H9 (cell line): Measurements from ENCODE around the gene DNAJB4. TPM values are rescaled to one million over a fixed set of nuclear protein-coding genes. Genes with fewer than 3 reads are reported as not detected.

Source experiments
- DNase-seq: peaks from one replicate; pipeline ENCODE4 v3.0.0-alpha.2; 2017
- H2AFZ ChIP-seq: one replicate; pipeline ENCODE4 v1.6.1; 2013; ENCODE audit warnings: mild to moderate bottlenecking, low read length, control low read depth, moderate library complexity
- H2AK5ac ChIP-seq: 2 replicates; pipeline ENCODE4 v1.6.1; 2013; ENCODE audit warnings: low read length, control low read depth, mixed read lengths; ENCODE audit not compliant: insufficient read length
- H2BK120ac ChIP-seq: one replicate; pipeline ENCODE4 v1.6.1; 2013; ENCODE audit warnings: low read depth, mild to moderate bottlenecking, low read length, control low read depth, inconsistent platforms; ENCODE audit not compliant: poor library complexity, severe bottlenecking
- H2BK12ac ChIP-seq: 2 replicates; pipeline ENCODE4 v1.6.1; 2013; ENCODE audit warnings: low read length, control low read depth, mixed read lengths, low read depth; ENCODE audit not compliant: insufficient read length
- H2BK15ac ChIP-seq: 2 replicates; pipeline ENCODE4 v1.6.1; 2013; ENCODE audit warnings: low read depth, low read length, control low read depth
- H2BK20ac ChIP-seq: one replicate; pipeline ENCODE4 v1.6.1; 2013; ENCODE audit warnings: low read depth, mild to moderate bottlenecking, low read length, control low read depth, inconsistent platforms; ENCODE audit not compliant: poor library complexity, severe bottlenecking
- H2BK5ac ChIP-seq: 2 replicates; pipeline ENCODE4 v1.6.1; 2013; ENCODE audit warnings: low read length, control low read depth, mixed read lengths; ENCODE audit not compliant: insufficient read length
- H3K14ac ChIP-seq: 2 replicates; pipeline ENCODE4 v1.6.1; 2013; ENCODE audit warnings: low read length, control low read depth; ENCODE audit not compliant: insufficient read depth
- H3K18ac ChIP-seq: 2 replicates; pipeline ENCODE4 v1.6.1; 2013; ENCODE audit warnings: low read depth, mild to moderate bottlenecking, mixed read lengths, low read length, control low read depth; ENCODE audit not compliant: insufficient read length
- H3K23ac ChIP-seq: 2 replicates; pipeline ENCODE4 v1.6.1; 2013; ENCODE audit warnings: low read length, control low read depth, mixed read lengths, low read depth; ENCODE audit not compliant: insufficient read length
- H3K23me2 ChIP-seq: 2 replicates; pipeline ENCODE4 v1.6.1; 2013; ENCODE audit warnings: low read depth, mild to moderate bottlenecking, mixed read lengths, low read length, control low read depth; ENCODE audit not compliant: insufficient read length, poor library complexity, severe bottlenecking
- H3K27ac ChIP-seq: 2 replicates; pipeline ENCODE4 v1.5.1; 2013; ENCODE audit warnings: low read length, control low read depth, mixed read lengths, low read depth; ENCODE audit not compliant: insufficient read length
- H3K27me3 ChIP-seq: 2 replicates; pipeline ENCODE4 v1.6.1; 2013; ENCODE audit warnings: low read length, control low read depth, inconsistent platforms; ENCODE audit not compliant: insufficient read depth
- H3K4ac ChIP-seq: 2 replicates; pipeline ENCODE4 v1.6.1; 2013; ENCODE audit warnings: low read depth, mild to moderate bottlenecking, control low read depth, inconsistent platforms, low read length, moderate library complexity
- H3K4me1 ChIP-seq: 2 replicates; pipeline ENCODE4 v1.6.1; 2013; ENCODE audit warnings: low read length, control low read depth, inconsistent platforms; ENCODE audit not compliant: insufficient read depth
- H3K4me2 ChIP-seq: 2 replicates; pipeline ENCODE4 v1.6.1; 2013; ENCODE audit warnings: low read length, control low read depth, mixed read lengths; ENCODE audit not compliant: insufficient read length, insufficient read depth
- H3K56ac ChIP-seq: 2 replicates; pipeline ENCODE4 v1.6.1; 2013; ENCODE audit warnings: low read depth, mild to moderate bottlenecking, mixed read lengths, low read length, control low read depth; ENCODE audit not compliant: insufficient read length
- H3K79me1 ChIP-seq: 2 replicates; pipeline ENCODE4 v1.6.1; 2013; ENCODE audit warnings: low read depth, mild to moderate bottlenecking, moderate library complexity, low read length, control low read depth, inconsistent platforms; ENCODE audit not compliant: insufficient read depth, poor library complexity, severe bottlenecking
- H3K79me2 ChIP-seq: 2 replicates; pipeline ENCODE4 v1.6.1; 2013; ENCODE audit warnings: low read length, control low read depth, inconsistent platforms; ENCODE audit not compliant: insufficient read depth
- H3K9ac ChIP-seq: 2 replicates; pipeline ENCODE4 v1.6.1; 2013; ENCODE audit warnings: low read length, control low read depth, mixed read lengths; ENCODE audit not compliant: insufficient read length; ENCODE audit errors: extremely low read depth
- H3K9me3 ChIP-seq: one replicate; pipeline ENCODE4 v1.6.1; 2013; ENCODE audit warnings: low read depth, low read length, inconsistent platforms; ENCODE audit not compliant: control insufficient read depth
- H3T11ph ChIP-seq: one replicate; pipeline ENCODE4 v1.6.1; 2013; ENCODE audit warnings: mild to moderate bottlenecking, low read length, control low read depth, inconsistent platforms
- H4K20me1 ChIP-seq: one replicate; pipeline ENCODE4 v1.6.1; 2013; ENCODE audit not compliant: control insufficient read depth, insufficient read length, insufficient read depth
- H4K5ac ChIP-seq: 2 replicates; pipeline ENCODE4 v1.6.1; 2013; ENCODE audit warnings: low read depth, mild to moderate bottlenecking, mixed read lengths, low read length, control low read depth; ENCODE audit not compliant: insufficient read length
- H4K8ac ChIP-seq: replicated peaks from 2 replicates; pipeline ENCODE4 v1.6.1; 2013; ENCODE audit warnings: low read length, control low read depth, mixed read lengths, low read depth; ENCODE audit not compliant: insufficient read length
- H4K91ac ChIP-seq: 2 replicates; pipeline ENCODE4 v1.6.1; 2013; ENCODE audit warnings: low read depth, mild to moderate bottlenecking, moderate library complexity, mixed read lengths, low read length, control low read depth; ENCODE audit not compliant: insufficient read length
- H3K27ac Mint-ChIP-seq, 3 experiments: 2 replicates in 2 of 3; 3 replicates in 1 of 3; pipeline ENCODE4 v1.8.0; 2020 to 2021; ENCODE audit warnings: mixed read lengths in 3 of 3, mild to moderate bottlenecking in 1 of 3, moderate library complexity in 1 of 3
- H3K27me3 Mint-ChIP-seq: 2 replicates; pipeline ENCODE4 v1.8.0; 2021; ENCODE audit warnings: low read depth, mild to moderate bottlenecking, moderate library complexity, mixed read lengths
- H3K36me3 Mint-ChIP-seq, 3 experiments: 2 replicates in 2 of 3; 3 replicates in 1 of 3; pipeline ENCODE4 v1.8.0; 2020 to 2021; ENCODE audit warnings: low read depth in 3 of 3, mixed read lengths in 3 of 3; ENCODE audit not compliant: insufficient read depth in 1 of 3
- H3K4me1 Mint-ChIP-seq, 2 experiments: 2 replicates each; pipeline ENCODE4 v1.8.0; 2020; ENCODE audit warnings: mixed read lengths in 2 of 2
- H3K4me3 Mint-ChIP-seq, 2 experiments: 2 replicates in 1 of 2; 3 replicates in 1 of 2; pipeline ENCODE4 v1.8.0; 2020 to 2021; ENCODE audit warnings: mild to moderate bottlenecking in 2 of 2, mixed read lengths in 2 of 2, moderate library complexity in 1 of 2
- H3K9me3 Mint-ChIP-seq, 2 experiments: 2 replicates in 1 of 2; 3 replicates in 1 of 2; pipeline ENCODE4 v1.8.0; 2020; ENCODE audit warnings: mild to moderate bottlenecking in 2 of 2, mixed read lengths in 2 of 2, moderate library complexity in 1 of 2
- WGBS: extraction: QIAGEN DNeasy Blood & Tissue Kit; methylation state at CpG from one replicate; pipeline ENCODE4 v1.1.7; 2013; ENCODE audit warnings: missing lambda C conversion rate, low lambda C conversion rate, mixed read lengths; ENCODE audit not compliant: insufficient read length; ENCODE audit errors: extremely low coverage; 5-methylcytosine and 5-hydroxymethylcytosine counted together
- total RNA-seq: library from RNA; stranded (reverse); gene quantifications from 2 replicates; pipeline ENCODE4 v1.2.1, GENCODE V29; 2021
- TF ChIP-seq, protein P1 (sequence below): fragments of 200-600 bp; sonication (generic); conservative IDR thresholded peaks from 3 replicates; pipeline ENCODE4 v1.8.0; 2021; ENCODE audit warnings: antibody characterized with exemption, mild to moderate bottlenecking

Gene DNAJB4
- total RNA-seq, 1 experiment from 2014 or later = 8.1 TPM

GRCh38 chr1:78033797-78034172 lies 29.0 kb downstream of the DNAJB4 start:
- no peak overlapping the region for H2BK20ac ChIP-seq
- H2BK15ac ChIP-seq = no peak overlapping the region
- no peaks in the 10 kb centered on the region for H4K20me1 ChIP-seq
- no peak overlapping the region for H3K9ac ChIP-seq
- no peak overlapping the region for H2BK5ac ChIP-seq
- Mint-ChIP-seq H3K4me3 (no peak overlapping the region), H3K27me3 (no peaks in the 10 kb centered on the region), H3K36me3 (no peaks in the 10 kb centered on the region), H3K27ac (0 out of 7 replicates have a peak overlapping the region, but pooled peaks of 1 of the 3 experiments have one; percentile 14), H3K9me3 (no peaks in the 10 kb centered on the region), H3K4me1 (no peaks in the 10 kb centered on the region)
- no peak overlapping the region for H2AFZ ChIP-seq
- no peaks in the 10 kb centered on the region for H3K9me3 ChIP-seq
- H3K79me2 ChIP-seq = no peaks in the 10 kb centered on the region
- H2AK5ac ChIP-seq = no peak overlapping the region
- no peak overlapping the region for H2BK12ac ChIP-seq
- no peaks in the 10 kb centered on the region for H3K4me1 ChIP-seq
- H3K14ac ChIP-seq = no peak overlapping the region
- no peak for DNase-seq
- no peaks in the 10 kb centered on the region for H3K79me1 ChIP-seq
- H3K23ac ChIP-seq = no peak overlapping the region
- no peak overlapping the region for H4K8ac ChIP-seq
- H3K18ac ChIP-seq = no peak overlapping the region
- H3K27ac ChIP-seq = no peak overlapping the region
- no peaks in the 10 kb centered on the region for H3K23me2 ChIP-seq
- H2BK120ac ChIP-seq = no peak overlapping the region
- no peak overlapping the region for H3K4ac ChIP-seq
- no CpG with 5 or more reads among the region's 3 CpGs for WGBS
- TF ChIP-seq, protein P1, sequence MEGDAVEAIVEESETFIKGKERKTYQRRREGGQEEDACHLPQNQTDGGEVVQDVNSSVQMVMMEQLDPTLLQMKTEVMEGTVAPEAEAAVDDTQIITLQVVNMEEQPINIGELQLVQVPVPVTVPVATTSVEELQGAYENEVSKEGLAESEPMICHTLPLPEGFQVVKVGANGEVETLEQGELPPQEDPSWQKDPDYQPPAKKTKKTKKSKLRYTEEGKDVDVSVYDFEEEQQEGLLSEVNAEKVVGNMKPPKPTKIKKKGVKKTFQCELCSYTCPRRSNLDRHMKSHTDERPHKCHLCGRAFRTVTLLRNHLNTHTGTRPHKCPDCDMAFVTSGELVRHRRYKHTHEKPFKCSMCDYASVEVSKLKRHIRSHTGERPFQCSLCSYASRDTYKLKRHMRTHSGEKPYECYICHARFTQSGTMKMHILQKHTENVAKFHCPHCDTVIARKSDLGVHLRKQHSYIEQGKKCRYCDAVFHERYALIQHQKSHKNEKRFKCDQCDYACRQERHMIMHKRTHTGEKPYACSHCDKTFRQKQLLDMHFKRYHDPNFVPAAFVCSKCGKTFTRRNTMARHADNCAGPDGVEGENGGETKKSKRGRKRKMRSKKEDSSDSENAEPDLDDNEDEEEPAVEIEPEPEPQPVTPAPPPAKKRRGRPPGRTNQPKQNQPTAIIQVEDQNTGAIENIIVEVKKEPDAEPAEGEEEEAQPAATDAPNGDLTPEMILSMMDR = no peak
- H4K91ac ChIP-seq = no peak overlapping the region
- H3K4me2 ChIP-seq = no peak overlapping the region
- no peak overlapping the region for H4K5ac ChIP-seq
- H3K56ac ChIP-seq = no peak overlapping the region
- no peak overlapping the region for H3T11ph ChIP-seq
- H3K27me3 ChIP-seq = no peaks in the 10 kb centered on the region
